BE2C (cell line): ENCODE results near the gene KANSL1.

ENCODE experiments used
- DNase-seq: peaks from one replicate; pipeline ENCODE4 v3.0.0-alpha.2; 2020
- H3K27me3 ChIP-seq: fragments of 250-450 bp; sonication (Bioruptor Pico); 2 replicates; pipeline ENCODE4 v1.5.1; 2020; ENCODE audit warnings: mild to moderate bottlenecking
- H3K36me3 ChIP-seq: fragments of 250-450 bp; sonication (Bioruptor Pico); 2 replicates; pipeline ENCODE4 v1.5.1; 2020; ENCODE audit warnings: mild to moderate bottlenecking
- H3K4me1 ChIP-seq: fragments of 250-450 bp; sonication (Bioruptor Pico); 2 replicates; pipeline ENCODE4 v1.5.1; 2020
- H3K4me3 ChIP-seq: 2 replicates; pipeline ENCODE4 v1.5.1; 2011; ENCODE audit warnings: low read depth, low read length
- H3K9me3 ChIP-seq: fragments of 250-450 bp; sonication (Bioruptor Pico); 2 replicates; pipeline ENCODE4 v1.5.1; 2020
- TF ChIP-seq, protein P1 (sequence below): IDR thresholded peaks from 2 replicates; pipeline ENCODE4 v1.5.1; 2012; ENCODE audit warnings: mild to moderate bottlenecking, low read depth, low read length

Gene KANSL1

DNA sequence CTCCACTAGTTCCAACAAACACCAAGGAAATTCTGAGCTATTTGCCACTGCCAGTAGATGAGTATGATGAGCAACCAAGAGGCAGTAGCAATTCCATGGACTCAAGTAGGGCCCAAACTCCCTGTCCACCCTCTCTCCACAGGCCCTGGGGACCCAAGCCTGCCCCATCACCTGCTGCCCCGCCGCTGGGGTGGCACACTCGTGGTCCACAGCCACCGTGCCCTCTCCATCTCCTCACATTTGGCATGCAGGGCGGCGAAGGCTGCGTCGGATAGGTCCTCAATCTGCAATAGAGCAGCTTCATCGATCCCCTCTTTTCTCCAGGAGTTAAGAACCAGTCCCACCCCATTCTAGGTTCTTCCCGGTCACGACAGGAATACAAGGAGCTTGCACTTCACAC is 160.3 kb downstream of the KANSL1 start:
- Histone ChIP-seq H3K27me3 (no peaks in the 10 kb centered on the region), H3K9me3 (no peaks in the 10 kb centered on the region), H3K4me1 (no peaks in the 10 kb centered on the region; the same call in 1 of the 2 replicates), H3K4me3 (no peak overlapping the region), H3K36me3 (peaks cover 82% of the 10 kb centered on the region)
- TF ChIP-seq, protein P1, sequence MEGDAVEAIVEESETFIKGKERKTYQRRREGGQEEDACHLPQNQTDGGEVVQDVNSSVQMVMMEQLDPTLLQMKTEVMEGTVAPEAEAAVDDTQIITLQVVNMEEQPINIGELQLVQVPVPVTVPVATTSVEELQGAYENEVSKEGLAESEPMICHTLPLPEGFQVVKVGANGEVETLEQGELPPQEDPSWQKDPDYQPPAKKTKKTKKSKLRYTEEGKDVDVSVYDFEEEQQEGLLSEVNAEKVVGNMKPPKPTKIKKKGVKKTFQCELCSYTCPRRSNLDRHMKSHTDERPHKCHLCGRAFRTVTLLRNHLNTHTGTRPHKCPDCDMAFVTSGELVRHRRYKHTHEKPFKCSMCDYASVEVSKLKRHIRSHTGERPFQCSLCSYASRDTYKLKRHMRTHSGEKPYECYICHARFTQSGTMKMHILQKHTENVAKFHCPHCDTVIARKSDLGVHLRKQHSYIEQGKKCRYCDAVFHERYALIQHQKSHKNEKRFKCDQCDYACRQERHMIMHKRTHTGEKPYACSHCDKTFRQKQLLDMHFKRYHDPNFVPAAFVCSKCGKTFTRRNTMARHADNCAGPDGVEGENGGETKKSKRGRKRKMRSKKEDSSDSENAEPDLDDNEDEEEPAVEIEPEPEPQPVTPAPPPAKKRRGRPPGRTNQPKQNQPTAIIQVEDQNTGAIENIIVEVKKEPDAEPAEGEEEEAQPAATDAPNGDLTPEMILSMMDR = no peak
- no peak for DNase-seq

DNA sequence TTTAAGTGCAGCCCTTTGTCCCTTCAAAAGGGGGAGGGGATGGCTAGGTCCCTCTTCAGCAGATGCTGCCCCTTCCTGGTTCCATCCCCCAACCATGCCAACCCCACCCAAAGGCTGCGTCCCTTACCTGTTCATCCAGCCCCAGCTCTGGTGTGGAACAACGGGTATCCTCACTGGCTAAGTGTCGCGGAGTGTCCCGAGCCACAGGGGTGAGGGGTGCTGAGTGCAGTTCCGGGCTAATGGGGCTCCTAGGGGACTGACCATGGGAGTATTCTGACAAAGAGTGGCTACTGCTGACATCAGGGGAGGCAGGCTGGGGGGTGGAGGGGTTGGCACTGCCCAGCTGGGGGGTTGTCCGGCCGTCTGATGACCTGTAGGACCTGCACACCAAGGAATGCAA is 161.3 kb downstream of the KANSL1 start:
- TF ChIP-seq, protein P1 = no peak
- peaks cover 78% of the 10 kb centered on the region for H3K36me3 ChIP-seq

DNA sequence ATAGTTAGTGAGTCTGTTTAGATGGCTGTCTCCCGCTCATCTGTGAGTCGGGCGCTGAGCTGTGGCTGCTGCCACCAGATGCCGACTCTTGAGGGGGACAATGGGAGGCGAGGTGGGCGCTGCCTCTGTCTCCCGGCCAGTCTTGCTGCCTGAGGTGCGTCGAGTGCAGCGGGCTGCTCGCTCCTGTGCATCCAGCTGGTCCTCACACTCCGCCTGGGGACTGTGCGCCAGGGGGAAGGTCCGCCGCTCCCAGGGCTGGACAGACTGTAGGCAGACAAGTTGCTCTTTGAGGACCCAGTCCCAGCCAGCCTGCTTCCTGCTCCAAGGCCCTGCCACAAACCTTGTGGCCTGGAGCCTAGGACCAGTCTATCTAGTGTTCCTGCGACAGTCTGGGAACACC is 161.8 kb downstream of the KANSL1 start:
- no peak overlapping the region for H3K4me3 ChIP-seq
- H3K27me3 ChIP-seq = no peaks in the 10 kb centered on the region
- no peak for DNase-seq
- peaks cover 78% of the 10 kb centered on the region for H3K36me3 ChIP-seq
- TF ChIP-seq, protein P1 = no peak
- no peaks in the 10 kb centered on the region; the same call in 1 of the 2 replicates for H3K4me1 ChIP-seq
- no peaks in the 10 kb centered on the region for H3K9me3 ChIP-seq

More for the DNA sequence above, 161.3 kb downstream of the KANSL1 start:
- Histone ChIP-seq H3K4me1 (no peaks in the 10 kb centered on the region; the same call in 1 of the 2 replicates), H3K27me3 (no peaks in the 10 kb centered on the region), H3K4me3 (no peak overlapping the region), H3K9me3 (no peaks in the 10 kb centered on the region)
- no peak for DNase-seq

DNA sequence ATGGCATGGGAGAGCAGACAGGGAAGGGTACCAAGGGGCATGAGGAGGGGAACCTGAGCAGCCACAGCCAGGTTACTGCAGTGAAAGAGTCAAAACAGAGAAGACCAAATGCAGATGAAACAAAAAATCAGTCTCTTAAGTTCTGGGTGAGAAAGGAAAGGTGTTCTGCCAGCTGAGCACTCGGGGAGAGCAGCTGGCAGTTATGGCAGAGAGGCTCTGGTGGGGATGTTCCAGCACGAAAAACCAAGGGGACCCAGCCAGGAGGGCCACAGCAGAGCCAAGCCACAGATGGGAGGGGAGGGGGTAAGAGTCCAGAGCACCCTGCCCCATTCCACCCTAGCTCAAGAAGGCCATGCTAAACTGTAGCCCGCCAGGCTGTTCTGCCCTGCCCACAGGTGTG is 162.5 kb downstream of the KANSL1 start:
- TF ChIP-seq, protein P1 = no peak
- Histone ChIP-seq H3K27me3 (no peaks in the 10 kb centered on the region), H3K9me3 (no peaks in the 10 kb centered on the region), H3K4me1 (no peaks in the 10 kb centered on the region), H3K36me3 (peaks cover 78% of the 10 kb centered on the region), H3K4me3 (no peak overlapping the region)
- DNase-seq = no peak

DNA sequence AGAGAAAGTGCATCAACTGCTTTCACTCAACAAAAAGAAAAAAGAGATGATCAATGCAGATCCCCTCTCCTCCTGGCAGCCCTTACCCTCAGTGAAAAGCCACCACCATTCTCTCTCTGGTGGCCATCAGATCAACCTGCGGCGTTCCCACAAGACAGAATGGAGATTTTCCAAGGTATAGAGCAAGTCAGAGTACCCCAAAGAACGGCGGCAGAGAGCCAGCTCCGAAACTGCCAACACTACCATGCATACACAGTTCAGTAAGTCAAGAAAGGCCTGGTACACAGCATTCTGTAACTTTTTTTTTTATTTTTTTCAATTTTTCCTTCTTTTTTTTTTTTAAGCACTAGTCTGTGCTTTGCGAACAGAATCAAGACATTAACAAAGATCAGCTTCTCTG is 163.6 kb downstream of the KANSL1 start:
- no peak for DNase-seq
- Histone ChIP-seq H3K36me3 (peaks cover 78% of the 10 kb centered on the region), H3K4me1 (no peaks in the 10 kb centered on the region), H3K9me3 (no peaks in the 10 kb centered on the region), H3K27me3 (no peaks in the 10 kb centered on the region), H3K4me3 (no peak overlapping the region)
- TF ChIP-seq, protein P1 = no peak

DNA sequence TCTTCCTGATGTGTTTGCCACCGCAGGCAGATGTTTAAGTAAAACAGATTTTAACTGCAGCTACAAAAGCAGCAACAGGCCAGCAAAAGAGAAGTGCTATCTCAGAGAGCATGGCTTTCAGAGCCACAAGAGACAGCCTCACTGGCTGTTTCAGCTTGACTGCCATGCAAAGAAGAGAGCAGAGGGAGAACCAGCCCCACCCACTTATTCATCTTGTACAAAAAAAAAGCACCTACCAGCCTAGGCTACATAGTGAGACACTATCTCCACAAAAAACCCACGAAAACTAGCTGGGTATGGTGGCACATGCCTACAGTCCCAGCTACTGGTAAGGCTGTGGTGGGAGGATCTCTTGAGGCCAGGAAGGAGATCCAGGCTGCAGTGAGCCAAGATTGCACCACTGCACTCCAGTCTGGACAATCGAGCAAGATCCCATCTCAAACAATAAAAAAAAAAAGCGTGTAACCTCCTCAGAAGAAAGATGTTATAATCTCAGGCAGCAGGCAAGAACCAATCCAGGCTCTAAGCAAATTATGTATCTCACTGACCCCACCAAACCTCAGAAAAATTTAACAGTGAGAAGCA is 164.2 kb downstream of the KANSL1 start:
- no peak for DNase-seq
- TF ChIP-seq, protein P1 = no peak
- Histone ChIP-seq H3K36me3 (peaks cover 73% of the 10 kb centered on the region), H3K4me1 (no peaks in the 10 kb centered on the region), H3K9me3 (no peaks in the 10 kb centered on the region), H3K4me3 (no peak overlapping the region), H3K27me3 (no peaks in the 10 kb centered on the region)
